ENCODE results near the gene MPPED2. TPM values are rescaled to one million over a fixed set of nuclear protein-coding genes. Genes with fewer than 3 reads are reported as not detected.

Gene MPPED2
- total RNA-seq, 2 donors from 2014 or later = 1.6 to 3.1 TPM

DNA sequence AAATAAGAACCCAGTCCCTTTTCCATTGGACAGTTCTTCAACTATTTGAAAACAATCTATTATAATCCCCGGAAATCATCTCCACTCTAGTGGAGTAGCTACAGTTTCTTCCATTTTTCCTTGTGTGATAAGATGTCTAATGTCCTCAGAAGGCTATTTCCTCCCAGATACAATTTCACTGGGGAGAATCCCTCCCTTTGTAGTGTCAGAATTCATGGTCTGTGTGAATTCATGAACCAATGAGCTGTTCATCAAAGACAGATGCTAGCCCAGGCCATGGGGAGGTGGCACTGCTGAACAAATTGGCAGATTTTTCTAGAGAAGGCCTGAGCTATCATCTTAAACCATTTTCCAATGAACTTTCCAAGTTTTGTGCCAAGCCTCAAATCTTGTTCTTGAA lies 45.4 kb downstream of the MPPED2 start:
- no peak for TF ChIP-seq POLR2A (IDR thresholded peaks at IDR 0.05)
- TF ChIP-seq, protein P1, sequence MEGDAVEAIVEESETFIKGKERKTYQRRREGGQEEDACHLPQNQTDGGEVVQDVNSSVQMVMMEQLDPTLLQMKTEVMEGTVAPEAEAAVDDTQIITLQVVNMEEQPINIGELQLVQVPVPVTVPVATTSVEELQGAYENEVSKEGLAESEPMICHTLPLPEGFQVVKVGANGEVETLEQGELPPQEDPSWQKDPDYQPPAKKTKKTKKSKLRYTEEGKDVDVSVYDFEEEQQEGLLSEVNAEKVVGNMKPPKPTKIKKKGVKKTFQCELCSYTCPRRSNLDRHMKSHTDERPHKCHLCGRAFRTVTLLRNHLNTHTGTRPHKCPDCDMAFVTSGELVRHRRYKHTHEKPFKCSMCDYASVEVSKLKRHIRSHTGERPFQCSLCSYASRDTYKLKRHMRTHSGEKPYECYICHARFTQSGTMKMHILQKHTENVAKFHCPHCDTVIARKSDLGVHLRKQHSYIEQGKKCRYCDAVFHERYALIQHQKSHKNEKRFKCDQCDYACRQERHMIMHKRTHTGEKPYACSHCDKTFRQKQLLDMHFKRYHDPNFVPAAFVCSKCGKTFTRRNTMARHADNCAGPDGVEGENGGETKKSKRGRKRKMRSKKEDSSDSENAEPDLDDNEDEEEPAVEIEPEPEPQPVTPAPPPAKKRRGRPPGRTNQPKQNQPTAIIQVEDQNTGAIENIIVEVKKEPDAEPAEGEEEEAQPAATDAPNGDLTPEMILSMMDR (IDR thresholded peaks at IDR 0.05) = no peak
- 79 to 86% methylated on average over 1 of the region's 1 CpG for WGBS, 2 donors
- no peaks in the 10 kb centered on the region for H3K36me3 ChIP-seq (replicated peaks in 1 of 2; ENCODE audit: insufficient read depth in 1 of 2, low read depth in 2 of 2)
- no peaks in the 10 kb centered on the region for H3K9me3 ChIP-seq
- DNase-seq (no peak), ATAC-seq (no peak)
- no peaks in the 10 kb centered on the region for H3K4me1 ChIP-seq
- intact Hi-C loops (cut with DNase I) = no loop called here
- H3K27me3 ChIP-seq = no peaks in the 10 kb centered on the region
- H3K27ac ChIP-seq = no peak overlapping the region
- H3K4me3 ChIP-seq = no peak overlapping the region

DNA sequence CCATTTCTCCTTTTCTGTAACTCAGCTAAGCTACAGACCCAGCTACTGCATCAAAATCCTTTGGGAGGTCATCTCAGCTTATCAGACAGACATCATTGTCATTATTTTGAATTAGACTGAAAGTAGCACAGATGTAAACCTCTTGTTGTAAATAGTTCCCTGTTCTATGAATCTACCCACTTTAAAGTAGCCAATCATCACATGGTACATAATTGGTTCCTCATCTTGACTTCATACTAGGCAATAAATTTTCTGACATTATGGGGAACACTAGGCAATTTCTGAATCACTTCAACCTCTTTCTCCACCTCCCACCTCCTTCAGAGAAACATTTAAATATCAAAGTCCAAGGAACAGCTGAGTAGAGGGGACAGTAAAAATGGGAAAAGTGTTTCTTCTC lies 47.9 kb downstream of the MPPED2 start:
- intact Hi-C loops (cut with DNase I) = no loop called here
- H3K9me3 ChIP-seq = no peaks in the 10 kb centered on the region

DNA sequence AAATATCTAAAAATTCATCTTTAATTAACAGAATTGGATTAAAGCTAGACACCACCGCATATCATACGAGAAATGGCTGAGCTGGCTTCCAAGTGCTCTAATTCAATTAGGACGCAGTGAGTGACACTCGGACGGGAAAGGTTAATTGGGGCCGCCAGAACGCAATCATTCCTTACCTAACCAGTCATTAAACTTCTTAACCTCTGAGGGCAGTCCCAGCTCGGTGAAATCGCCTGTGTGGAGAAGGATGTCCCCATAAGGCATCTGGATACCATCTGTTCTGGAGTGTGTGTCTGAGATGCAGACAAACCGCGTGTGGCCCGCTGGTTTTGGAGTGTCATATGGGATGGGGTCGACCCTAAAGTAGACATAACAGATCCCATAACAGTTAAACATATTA lies 50.3 kb downstream of the MPPED2 start:
- no peak for DNase-seq
- intact Hi-C loops (cut with DNase I) = no loop called here
- no peaks in the 10 kb centered on the region for H3K36me3 ChIP-seq (replicated peaks in 1 of 2; ENCODE audit: insufficient read depth in 1 of 2, low read depth in 2 of 2)

More for the DNA sequence above, 47.9 kb downstream of the MPPED2 start:
- TF ChIP-seq, protein P1 (IDR thresholded peaks at IDR 0.05) = no peak
- no peak for TF ChIP-seq POLR2A (IDR thresholded peaks at IDR 0.05)
- Histone ChIP-seq H3K36me3 (replicated peaks in 1 of 2; ENCODE audit: insufficient read depth in 1 of 2, low read depth in 2 of 2) (no peaks in the 10 kb centered on the region), H3K4me3 (no peak overlapping the region), H3K27me3 (no peaks in the 10 kb centered on the region), H3K4me1 (peaks cover 7% of the 10 kb centered on the region), H3K27ac (no peak overlapping the region)
- ATAC-seq = no peak
- DNase-seq = no peak

DNA sequence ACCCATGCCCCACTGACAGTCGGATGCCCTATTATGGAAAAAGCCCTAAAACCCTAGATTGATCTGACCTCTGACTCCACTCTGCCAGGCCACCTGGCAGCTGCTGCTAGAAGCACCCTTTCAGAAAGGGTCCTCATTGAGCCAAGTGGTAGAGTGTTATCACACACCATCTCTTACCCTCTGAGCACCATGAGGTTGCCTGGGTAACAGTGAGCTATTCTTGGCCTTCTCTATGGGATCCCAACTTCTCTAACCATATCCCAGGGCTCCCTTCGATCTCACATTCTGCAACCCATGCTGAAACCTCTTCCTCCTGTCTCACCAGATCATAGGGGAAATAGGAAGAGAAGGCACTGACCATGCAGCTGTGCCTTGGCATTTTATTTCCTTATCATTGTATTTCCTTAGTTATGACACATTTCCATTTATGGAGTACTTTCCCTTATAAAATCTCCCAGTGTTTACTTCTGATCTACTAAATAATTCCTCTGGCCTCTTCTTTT lies 52.7 kb downstream of the MPPED2 start:
- WGBS, 2 donors = 69 to 70% methylated on average over 2 of the region's 2 CpGs
- no peaks in the 10 kb centered on the region for H3K9me3 ChIP-seq
- DNase-seq (no peak), ATAC-seq (no peak)
- no peaks in the 10 kb centered on the region for H3K36me3 ChIP-seq (replicated peaks in 1 of 2; ENCODE audit: insufficient read depth in 1 of 2, low read depth in 2 of 2)
- H3K27me3 ChIP-seq = no peaks in the 10 kb centered on the region
- H3K27ac ChIP-seq = no peak overlapping the region
- no peak overlapping the region for H3K4me3 ChIP-seq
- peaks cover 18% of the 10 kb centered on the region for H3K4me1 ChIP-seq
- TF ChIP-seq, protein P1 (IDR thresholded peaks at IDR 0.05) = no peak
- no peak for TF ChIP-seq POLR2A (IDR thresholded peaks at IDR 0.05)
- intact Hi-C loops (cut with DNase I) = no loop called here

More for the DNA sequence above, 50.3 kb downstream of the MPPED2 start:
- H3K4me3 ChIP-seq = no peak overlapping the region
- WGBS, 2 donors = 76 to 77% methylated on average over 13 of the region's 13 CpGs
- ATAC-seq = no peak
- TF ChIP-seq, protein P1 (IDR thresholded peaks at IDR 0.05) = no peak
- no peak for TF ChIP-seq POLR2A (IDR thresholded peaks at IDR 0.05)
- peaks cover 13% of the 10 kb centered on the region for H3K4me1 ChIP-seq
- no peak overlapping the region for H3K27ac ChIP-seq
- no peaks in the 10 kb centered on the region for H3K27me3 ChIP-seq
- H3K9me3 ChIP-seq = no peaks in the 10 kb centered on the region

- peaks cover 17% of the 10 kb centered on the region for H3K4me1 ChIP-seq
- TF ChIP-seq, protein P1 (IDR thresholded peaks at IDR 0.05) = no peak
- no peak for TF ChIP-seq POLR2A (IDR thresholded peaks at IDR 0.05)
- no peaks in the 10 kb centered on the region for H3K27me3 ChIP-seq
- WGBS, 2 donors = 24% methylated on average over 3 of the region's 3 CpGs
- peak overlapping the region in 2 of 4 donors; percentile 18 to 35 for H3K27ac ChIP-seq
- DNase-seq (peak in 2 of 4 donors; percentile 9 to 16), ATAC-seq (peak; percentile 15)
- intact Hi-C loops (cut with DNase I) = no loop called here
- no peak overlapping the region for H3K4me3 ChIP-seq
- no peaks in the 10 kb centered on the region for H3K9me3 ChIP-seq
- no peaks in the 10 kb centered on the region for H3K36me3 ChIP-seq (replicated peaks in 1 of 2; ENCODE audit: insufficient read depth in 1 of 2, low read depth in 2 of 2)
Observed at GRCh38 chr11:30527566-30527965, 58.6 kb downstream of the MPPED2 start.
